GM19351 (cell line): Measurements from ENCODE around the gene SPG11.
"Not testable (repeated sequence)": the region's sequence is repeated elsewhere in the genome, so short reads cannot be mapped to it uniquely, and the experiment has no call there.

Source experiments
- ATAC-seq: cut with Tn5 transposase; IDR thresholded peaks from one replicate; pipeline ENCODE4 v1.9.1; 2021; ENCODE audit warnings: mild to moderate bottlenecking, moderate library complexity; ENCODE audit not compliant: unreplicated experiment

Gene SPG11

GRCh38 chr15:44663410-44664308, at the start of gene SPG11:
Gene SPG11 (minus strand): TSS chr15:44663662. CDS start chr15:44663647, 15 bp downstream.
- ATAC-seq = peak; percentile 73

GRCh38 chr15:44712346-44713005, 49.0 kb upstream of the SPG11 start:
- ATAC-seq = no peak

- ATAC-seq = peak; percentile 22
Observed at GRCh38 chr15:44711743-44712345, 48.4 kb upstream of the SPG11 start.

DNA sequence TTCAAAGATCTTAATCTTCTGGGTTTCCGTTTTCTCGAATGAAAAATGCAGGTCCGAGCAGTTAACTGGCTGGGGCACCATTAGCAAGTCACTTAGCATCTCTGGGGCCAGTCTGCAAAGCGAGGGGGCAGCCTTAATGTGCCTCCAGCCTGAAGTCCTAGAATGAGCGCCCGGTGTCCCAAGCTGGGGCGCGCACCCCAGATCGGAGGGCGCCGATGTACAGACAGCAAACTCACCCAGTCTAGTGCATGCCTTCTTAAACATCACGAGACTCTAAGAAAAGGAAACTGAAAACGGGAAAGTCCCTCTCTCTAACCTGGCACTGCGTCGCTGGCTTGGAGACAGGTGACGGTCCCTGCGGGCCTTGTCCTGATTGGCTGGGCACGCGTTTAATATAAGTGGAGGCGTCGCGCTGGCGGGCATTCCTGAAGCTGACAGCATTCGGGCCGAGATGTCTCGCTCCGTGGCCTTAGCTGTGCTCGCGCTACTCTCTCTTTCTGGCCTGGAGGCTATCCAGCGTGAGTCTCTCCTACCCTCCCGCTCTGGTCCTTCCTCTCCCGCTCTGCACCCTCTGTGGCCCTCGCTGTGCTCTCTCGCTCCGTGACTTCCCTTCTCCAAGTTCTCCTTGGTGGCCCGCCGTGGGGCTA, 47.8 kb upstream of the SPG11 start, which contains the start of the genes B2M and PATL2:
Gene B2M, plus strand, starts transcription at position 422 of the 647 bp plus-strand sequence. Its CDS starts 30 bp downstream, at position 452.
Gene PATL2, minus strand, starts transcription at position 228 of the 647 bp plus-strand sequence. CDS start 34,833 bp downstream, outside the sequence.
- ATAC-seq = peak; percentile 77

DNA sequence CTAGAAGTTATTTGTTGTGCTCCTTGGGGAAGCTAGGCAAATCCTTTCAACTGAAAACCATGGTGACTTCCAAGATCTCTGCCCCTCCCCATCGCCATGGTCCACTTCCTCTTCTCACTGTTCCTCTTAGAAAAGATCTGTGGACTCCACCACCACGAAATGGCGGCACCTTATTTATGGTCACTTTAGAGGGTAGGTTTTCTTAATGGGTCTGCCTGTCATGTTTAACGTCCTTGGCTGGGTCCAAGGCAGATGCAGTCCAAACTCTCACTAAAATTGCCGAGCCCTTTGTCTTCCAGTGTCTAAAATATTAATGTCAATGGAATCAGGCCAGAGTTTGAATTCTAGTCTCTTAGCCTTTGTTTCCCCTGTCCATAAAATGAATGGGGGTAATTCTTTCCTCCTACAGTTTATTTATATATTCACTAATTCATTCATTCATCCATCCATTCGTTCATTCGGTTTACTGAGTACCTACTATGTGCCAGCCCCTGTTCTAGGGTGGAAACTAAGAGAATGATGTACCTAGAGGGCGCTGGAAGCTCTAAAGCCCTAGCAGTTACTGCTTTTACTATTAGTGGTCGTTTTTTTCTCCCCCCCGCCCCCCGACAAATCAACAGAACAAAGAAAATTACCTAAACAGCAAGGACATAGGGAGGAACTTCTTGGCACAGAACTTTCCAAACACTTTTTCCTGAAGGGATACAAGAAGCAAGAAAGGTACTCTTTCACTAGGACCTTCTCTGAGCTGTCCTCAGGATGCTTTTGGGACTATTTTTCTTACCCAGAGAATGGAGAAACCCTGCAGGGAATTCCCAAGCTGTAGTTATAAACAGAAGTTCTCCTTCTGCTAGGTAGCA, 47.0 kb upstream of the SPG11 start:
- no peak for ATAC-seq

DNA sequence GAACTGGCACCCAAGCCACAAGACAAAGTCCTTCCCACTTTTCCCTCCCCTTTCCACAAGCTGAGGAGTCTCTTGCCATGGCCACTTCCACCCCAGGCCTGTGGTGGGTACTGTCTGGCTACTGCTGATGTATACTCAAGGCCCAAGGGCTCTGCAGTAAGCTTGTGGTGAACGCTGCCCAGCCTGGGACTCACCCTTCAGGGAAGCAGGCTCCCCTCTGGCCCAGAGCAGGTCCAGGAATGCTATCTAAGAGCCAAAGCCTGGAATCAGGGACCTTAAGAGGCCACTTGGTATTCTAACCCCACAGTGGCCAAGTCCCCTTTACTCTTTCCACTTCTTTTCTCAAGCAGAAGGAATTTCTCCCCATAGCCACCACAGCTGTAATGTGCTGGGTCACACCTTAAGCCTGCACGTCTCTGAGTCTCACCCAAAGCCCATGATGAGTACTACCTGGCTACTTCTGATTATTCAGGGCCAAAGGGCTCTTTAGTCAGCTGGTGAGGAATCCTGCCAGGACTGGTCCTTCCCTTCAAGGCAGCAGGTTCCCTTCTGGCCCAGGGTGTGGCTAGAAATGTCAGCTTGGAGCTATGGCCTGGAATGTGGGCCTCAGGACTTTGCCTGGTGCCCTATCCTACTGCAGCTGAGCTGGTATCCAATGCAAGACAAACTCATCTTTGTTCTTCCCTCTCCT, 43.6 kb upstream of the SPG11 start:
- ATAC-seq = no peak

GRCh38 chr15:44706401-44706800, 42.9 kb upstream of the SPG11 start:
- ATAC-seq = no peak

DNA sequence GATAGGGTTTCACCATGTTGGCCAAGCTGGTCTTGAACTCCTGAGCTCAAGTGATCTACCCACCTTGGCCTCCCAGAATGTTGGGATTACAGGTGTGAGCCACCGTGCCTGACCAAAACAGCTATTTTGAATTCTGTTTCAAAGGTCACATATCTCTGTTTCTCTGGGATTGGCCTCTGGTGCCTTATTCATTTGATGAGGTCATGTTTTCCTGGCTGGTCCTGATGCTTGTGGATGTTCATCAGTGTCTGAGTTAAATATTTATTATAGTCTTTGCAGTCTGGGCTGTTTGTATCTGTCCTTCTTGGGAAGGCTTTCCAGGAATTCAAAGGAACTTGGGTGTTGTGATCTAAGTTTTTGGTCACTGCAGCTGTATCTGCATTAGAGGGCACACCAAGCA, 42.5 kb upstream of the SPG11 start:
- ATAC-seq = no peak

DNA sequence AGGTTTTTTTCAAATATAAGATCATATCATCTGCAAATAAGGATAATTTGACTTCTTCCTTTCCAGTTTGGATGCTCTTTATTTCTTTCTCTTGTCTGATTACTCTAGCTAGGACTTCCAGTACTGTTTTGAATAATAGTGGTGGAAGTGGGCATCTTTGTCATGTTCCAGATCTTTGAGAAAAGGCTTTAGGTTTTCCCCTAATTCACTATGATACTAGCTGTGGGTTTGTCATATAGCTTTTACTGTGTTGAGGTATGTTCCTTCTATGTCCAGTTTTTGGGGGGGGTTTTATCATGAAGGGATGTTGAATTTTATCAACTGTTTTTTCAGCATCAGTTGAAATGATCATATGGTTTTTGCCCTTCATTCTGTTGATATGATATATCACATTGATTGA, 37.2 kb upstream of the SPG11 start:
- ATAC-seq = not testable (repeated sequence)

DNA sequence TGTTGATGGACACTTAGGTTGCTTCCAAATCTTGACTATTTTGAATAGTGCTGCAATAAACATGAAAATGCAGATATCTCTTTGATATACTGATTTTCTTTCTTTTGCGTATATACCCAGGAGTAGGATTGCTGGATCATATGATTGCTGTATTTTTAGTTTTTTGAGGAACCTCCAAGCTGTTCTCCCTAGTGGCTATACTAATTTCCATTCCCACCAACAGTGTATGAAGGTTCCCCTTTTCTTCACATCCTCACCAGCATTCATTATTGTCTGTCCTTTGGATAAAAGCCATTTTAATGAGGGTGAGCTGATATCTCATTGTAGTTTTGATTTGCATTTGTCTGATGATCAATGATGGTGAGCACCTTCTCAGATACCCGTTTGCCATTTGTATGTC, 35.2 kb upstream of the SPG11 start:
- ATAC-seq = no peak

GRCh38 chr15:44697014-44697413, 33.6 kb upstream of the SPG11 start:
- ATAC-seq = no peak

DNA sequence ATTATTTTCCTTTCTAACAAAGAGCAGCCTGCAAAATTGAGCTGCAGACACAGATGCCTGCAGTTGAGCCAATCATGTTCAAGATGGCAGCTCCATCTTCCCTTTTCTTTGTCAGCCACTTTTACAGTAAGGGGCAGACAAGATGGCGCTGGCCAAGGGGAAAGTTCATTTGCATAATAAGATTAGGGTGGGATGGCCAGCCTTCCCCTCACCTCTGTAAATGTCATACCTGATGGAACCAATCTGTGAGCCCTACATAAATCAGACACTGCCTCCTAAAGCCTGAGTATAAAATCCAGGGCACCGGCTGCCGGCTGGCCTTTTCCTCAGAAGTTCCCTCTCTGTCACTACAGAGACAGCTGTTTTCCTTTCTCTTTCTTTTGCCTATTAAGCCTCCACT, 31.8 kb upstream of the SPG11 start:
- no peak for ATAC-seq

DNA sequence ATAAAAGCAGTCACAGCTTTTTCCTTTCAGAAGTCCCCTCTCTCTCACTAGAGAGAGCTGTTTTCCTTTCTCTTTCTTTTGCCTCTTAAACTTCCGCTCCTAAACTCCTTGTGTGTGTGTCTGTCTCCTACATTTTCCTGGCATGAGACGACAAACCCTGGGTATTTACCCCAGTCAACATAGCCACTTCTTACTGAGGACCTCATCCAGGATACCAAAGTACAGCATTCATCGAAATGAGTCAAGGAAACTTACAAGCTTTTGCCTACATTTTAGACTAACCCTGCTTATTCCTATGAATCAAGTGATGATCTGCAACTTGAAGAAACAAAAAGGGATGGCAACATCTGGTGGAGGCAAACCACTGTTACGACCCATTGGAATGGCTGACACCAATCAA, 31.0 kb upstream of the SPG11 start:
- no peak for ATAC-seq

GRCh38 chr15:44692659-44693058, 29.2 kb upstream of the SPG11 start:
- no peak for ATAC-seq

GRCh38 chr15:44690245-44690644, 26.8 kb upstream of the SPG11 start:
- not testable (repeated sequence) for ATAC-seq

DNA sequence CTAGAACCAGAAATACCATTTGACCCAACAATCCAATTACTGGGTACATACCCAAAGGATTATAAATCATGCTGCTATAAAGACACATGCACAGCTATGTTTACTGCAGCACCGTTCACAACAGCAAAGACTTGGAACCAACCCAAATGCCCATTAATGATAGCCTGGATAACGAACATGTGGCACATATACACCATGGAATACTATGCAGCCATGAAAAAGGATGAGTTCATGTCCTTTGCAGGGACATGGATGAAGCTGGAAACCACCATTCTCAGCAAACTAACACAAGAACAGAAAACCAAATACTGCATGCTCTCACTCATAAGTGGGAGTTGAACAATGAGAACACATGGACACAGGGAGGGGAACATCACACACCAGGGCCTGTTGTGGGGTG, 25.9 kb upstream of the SPG11 start:
- not testable (repeated sequence) for ATAC-seq

DNA sequence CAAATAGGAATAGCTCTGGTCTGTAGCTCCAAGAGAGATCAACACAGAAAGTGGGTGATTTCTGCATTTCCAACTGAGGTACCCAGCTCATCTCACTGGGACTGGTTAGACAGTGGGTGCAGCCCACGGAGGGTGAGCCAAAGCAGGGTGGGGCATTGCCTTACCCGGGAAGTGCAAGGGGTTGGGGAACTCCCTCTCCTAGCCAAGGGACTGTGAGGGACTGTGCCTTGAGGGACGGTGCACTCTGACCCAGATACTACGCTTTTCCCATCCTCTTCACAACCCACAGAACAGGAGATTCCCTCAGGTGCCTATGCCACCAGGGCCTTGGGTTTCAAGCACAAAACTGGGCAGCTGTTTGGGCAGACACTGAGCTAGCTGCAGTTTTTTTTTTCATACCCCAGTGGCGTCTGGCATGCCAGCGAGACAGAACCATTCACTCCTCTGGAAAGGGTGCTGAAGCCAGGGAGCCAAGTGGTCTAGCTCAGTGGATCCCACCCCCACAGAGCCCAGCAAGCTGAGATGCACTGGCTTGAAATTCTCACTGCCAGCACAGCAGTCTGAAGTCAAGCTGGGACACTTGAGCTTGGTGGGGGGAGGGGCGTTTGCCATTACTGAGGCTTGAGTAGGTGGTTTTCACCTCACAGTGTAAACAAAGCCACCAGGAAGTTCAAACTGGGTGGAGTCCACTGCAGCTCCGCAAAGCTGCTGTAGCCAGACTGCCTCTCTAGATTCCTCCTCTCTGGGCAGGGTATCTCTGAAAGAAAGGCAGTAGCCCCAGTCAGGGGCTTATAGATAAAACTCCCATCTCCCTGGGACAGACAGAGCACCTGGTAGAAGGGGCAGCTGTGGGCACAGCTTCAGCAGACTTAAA, 19.6 kb upstream of the SPG11 start:
- ATAC-seq = not testable (repeated sequence)

DNA sequence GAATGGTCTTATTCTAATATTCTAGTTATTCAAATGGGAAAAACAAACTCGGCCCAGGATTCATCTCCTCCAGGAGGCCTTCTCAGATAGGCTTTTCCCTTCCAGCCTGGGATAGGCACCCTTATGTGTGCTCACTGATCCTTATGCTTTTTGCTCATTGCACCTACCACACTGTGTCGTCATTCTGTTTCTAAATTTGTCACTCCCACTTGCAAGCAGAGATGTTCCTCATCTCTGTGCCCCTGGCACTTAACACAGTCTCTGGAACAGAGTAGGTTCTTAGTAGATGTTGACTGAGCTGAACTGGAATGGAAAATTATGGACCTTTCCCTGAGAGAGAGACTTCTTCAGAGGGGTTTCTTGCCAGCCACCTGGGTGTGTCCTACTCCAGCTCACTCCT, 18.7 kb upstream of the SPG11 start:
- no peak for ATAC-seq
